GM21717 (cell line): ENCODE measurements around the gene TOM1L1.

Source experiments
- ATAC-seq: cut with Tn5 transposase; IDR thresholded peaks from one replicate; pipeline ENCODE4 v1.9.1; 2021; ENCODE audit warnings: mild to moderate bottlenecking, moderate library complexity; ENCODE audit not compliant: unreplicated experiment

Gene TOM1L1

GRCh38 chr17:54985476-54985875 lies 84.8 kb downstream of the TOM1L1 start:
- no peak for ATAC-seq

- ATAC-seq = no peak
Measured at GRCh38 chr17:54990118-54990517, 89.5 kb downstream of the TOM1L1 start.

- no peak for ATAC-seq
Measured at GRCh38 chr17:54991567-54991966, 90.9 kb downstream of the TOM1L1 start.

GRCh38 chr17:54992797-54993639 lies 92.4 kb downstream of the TOM1L1 start:
- no peak for ATAC-seq

GRCh38 chr17:54996441-54996840 lies 95.8 kb downstream of the TOM1L1 start:
- ATAC-seq = no peak

GRCh38 chr17:55002458-55002857 lies 101.8 kb downstream of the TOM1L1 start:
- ATAC-seq = no peak

- ATAC-seq = no peak
Measured at GRCh38 chr17:55004484-55004883, 103.8 kb downstream of the TOM1L1 start.

GRCh38 chr17:55005520-55005919 lies 104.9 kb downstream of the TOM1L1 start:
- ATAC-seq = no peak
